Measurements from ENCODE around the gene GALNT10. TPM values are rescaled to one million over a fixed set of nuclear protein-coding genes. Genes with fewer than 3 reads are reported as not detected.
A peak's percentile ranks its signal among the peaks of the same experiment; 100 is the strongest.

GALNT10 gene
- total RNA-seq, 2 donors from 2014 or later, result 34.7 to 40.4 TPM

DNA sequence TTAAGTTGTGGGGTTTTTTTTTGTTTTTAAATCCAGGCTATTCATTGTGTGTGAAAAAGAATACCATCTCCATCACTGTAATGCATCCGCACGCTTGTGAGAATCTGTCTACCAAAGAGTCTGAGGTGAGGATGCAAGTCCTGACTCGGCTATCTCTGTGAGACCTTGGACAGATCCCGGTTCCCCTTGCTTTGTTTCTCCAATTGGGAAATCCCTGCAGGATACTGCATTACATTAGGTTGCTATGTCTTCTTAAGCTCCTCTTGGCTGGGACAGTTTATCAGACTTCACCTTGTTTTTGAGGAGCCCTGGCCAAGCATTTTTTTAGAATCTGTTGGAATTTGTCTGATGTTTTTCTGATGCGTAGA is 46.8 kb downstream of the GALNT10 start:
- H3K36me3 Mint-ChIP-seq (ENCODE audit: low read depth), result peaks cover under 1% of the 10 kb centered on the region
- no peak overlapping the region for H3K4me3 Mint-ChIP-seq
- ATAC-seq (no peak), DNase-seq (no peak)
- peaks cover 27% of the 10 kb centered on the region for H3K4me1 Mint-ChIP-seq
- H3K9me3 ChIP-seq (ENCODE audit: control insufficient read depth, low read length, poor library complexity, severe bottlenecking), result no peaks in the 10 kb centered on the region
- no peak overlapping the region for H3K27ac Mint-ChIP-seq
- no peaks in the 10 kb centered on the region for H3K27me3 Mint-ChIP-seq

DNA sequence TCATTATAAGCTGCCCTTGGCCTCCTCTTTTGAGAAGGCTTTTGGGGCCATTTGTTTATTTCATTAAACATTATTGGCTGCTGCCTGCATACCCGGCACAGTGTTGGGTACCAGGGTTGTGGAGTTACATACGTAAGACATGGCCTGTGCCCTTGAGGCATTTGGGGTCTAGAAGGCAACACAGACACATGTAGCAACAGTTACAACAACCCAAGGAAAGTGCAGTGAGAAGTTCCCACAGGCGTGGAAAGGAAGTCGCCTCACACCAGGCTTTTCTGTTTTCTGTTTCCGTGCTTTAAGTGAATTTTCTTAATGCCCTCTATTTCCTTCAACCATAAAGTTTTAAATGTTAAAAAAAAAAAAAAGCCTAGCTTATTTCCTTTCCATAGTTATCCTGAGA is 47.4 kb downstream of the GALNT10 start:
- no peak for ATAC-seq
- no peaks in the 10 kb centered on the region for H3K27me3 Mint-ChIP-seq
- no peaks in the 10 kb centered on the region for H3K9me3 ChIP-seq (ENCODE audit: control insufficient read depth, low read length, poor library complexity, severe bottlenecking)
- no peak for DNase-seq
- H3K27ac Mint-ChIP-seq, result no peak overlapping the region
- no peak overlapping the region for H3K4me3 Mint-ChIP-seq
- H3K4me1 Mint-ChIP-seq, result peaks cover 30% of the 10 kb centered on the region
- no peaks in the 10 kb centered on the region for H3K36me3 Mint-ChIP-seq (ENCODE audit: low read depth)

DNA sequence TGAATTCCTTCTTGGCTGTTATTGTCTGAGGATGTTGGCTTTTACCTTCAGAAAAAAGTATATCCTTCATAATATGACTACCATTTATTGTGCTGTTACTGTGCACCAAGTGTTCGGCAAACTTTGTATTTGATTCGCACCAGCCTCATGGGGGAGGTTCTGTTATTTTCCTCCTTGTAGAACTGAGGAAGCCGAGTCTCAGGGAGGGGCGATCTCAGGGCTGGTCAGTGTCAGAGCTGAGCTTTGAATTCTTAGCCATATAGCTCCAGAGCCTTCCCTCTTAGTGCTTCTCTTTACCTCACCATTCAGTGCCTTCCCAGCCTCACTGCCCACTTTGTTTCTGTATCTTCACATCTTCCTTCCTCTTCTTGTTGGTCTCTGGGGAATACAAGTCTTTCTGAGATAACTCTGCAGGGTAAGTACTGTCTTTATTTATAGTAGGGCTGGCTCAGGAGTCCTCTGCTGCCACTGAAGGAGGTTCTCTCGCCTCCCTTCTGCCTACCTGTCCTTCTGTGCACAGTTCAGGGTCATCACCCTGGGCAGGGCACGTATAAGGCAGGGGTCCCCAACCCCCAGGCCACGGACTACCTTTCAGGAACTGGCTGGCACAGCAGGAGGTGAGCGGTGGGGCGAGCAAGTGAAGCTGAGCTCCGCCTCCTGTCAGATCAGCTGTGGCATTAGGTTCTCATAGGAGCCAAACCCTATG is 48.4 kb downstream of the GALNT10 start:
- Mint-ChIP-seq H3K27me3 (no peaks in the 10 kb centered on the region), H3K4me1 (peaks cover 27% of the 10 kb centered on the region), H3K4me3 (no peak overlapping the region), H3K36me3 (ENCODE audit: low read depth) (no peaks in the 10 kb centered on the region), H3K27ac (no peak overlapping the region)
- no peaks in the 10 kb centered on the region for H3K9me3 ChIP-seq (ENCODE audit: control insufficient read depth, low read length, poor library complexity, severe bottlenecking)
- DNase-seq, result no peak
- ATAC-seq, result peak; percentile 46

DNA sequence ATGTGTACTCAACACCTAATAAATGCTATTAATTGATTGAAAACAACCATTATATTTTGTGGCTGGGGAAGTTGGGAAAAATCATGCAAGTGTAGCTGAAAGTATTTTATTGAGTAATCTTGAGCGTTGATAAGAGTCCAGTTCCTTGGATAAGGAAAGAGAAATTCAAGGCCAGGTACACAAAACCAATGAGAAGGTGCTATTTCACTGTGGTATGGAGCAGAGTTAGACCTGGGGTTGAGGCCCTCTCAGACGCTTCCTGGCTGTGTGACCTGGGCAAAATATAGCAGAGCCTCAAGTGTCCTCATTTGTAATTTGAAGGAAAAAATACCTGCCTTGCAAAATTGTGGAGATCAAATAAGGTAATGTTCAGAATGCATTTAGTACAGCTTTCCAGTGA is 50.1 kb downstream of the GALNT10 start:
- no peaks in the 10 kb centered on the region for H3K9me3 ChIP-seq (ENCODE audit: control insufficient read depth, low read length, poor library complexity, severe bottlenecking)
- peaks cover 31% of the 10 kb centered on the region for H3K4me1 Mint-ChIP-seq
- H3K36me3 Mint-ChIP-seq (ENCODE audit: low read depth), result peaks cover 3% of the 10 kb centered on the region
- H3K27ac Mint-ChIP-seq, result no peak overlapping the region
- DNase-seq (no peak), ATAC-seq (no peak)
- H3K27me3 Mint-ChIP-seq, result no peaks in the 10 kb centered on the region
- H3K4me3 Mint-ChIP-seq, result no peak overlapping the region

DNA sequence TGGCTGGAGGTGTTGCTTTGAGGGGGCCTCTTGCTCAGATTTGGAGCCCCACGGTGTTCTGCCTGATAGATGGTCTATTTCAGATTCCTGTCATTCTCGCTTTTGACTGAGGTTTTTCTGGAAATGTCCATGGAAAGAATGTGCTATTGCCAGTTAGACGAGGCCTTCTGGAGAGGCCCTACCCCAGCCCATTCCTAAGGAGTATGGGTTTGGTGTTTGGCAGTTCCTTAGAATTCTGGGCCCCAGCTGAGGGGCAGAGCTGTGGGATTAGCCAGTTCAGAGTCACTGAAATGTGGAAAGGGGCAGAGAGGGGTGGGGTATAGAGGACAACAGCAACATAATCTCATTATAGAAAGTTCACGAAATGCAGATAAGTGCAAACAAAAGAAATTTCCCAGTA is 50.5 kb downstream of the GALNT10 start:
- Mint-ChIP-seq H3K27me3 (no peaks in the 10 kb centered on the region), H3K27ac (no peak overlapping the region), H3K4me3 (no peak overlapping the region), H3K4me1 (peaks cover 31% of the 10 kb centered on the region), H3K36me3 (ENCODE audit: low read depth) (peaks cover 3% of the 10 kb centered on the region)
- DNase-seq (no peak), ATAC-seq (no peak)
- H3K9me3 ChIP-seq (ENCODE audit: control insufficient read depth, low read length, poor library complexity, severe bottlenecking), result no peaks in the 10 kb centered on the region

DNA sequence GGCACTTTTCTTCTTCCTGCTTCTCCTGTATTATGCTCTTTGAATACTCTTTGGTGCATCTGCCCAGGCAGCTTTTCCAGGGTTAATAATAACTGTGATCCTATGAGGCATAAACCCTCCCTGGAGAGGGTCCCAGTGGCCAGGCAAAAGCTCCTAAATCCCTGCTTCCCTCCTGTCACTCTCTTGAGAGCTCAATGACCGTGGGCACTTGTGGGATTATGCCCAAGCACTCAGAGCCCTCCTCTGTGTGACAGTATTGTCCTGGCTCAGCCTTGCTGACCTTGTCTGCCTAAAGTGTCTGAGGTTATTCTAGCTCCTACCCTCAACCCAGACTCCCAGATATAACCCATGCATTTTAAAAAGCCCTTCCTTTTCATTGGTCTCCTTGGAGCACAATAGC is 51.9 kb downstream of the GALNT10 start:
- ATAC-seq, result no peak
- peak overlapping the region; percentile 54 for H3K27ac Mint-ChIP-seq

DNA sequence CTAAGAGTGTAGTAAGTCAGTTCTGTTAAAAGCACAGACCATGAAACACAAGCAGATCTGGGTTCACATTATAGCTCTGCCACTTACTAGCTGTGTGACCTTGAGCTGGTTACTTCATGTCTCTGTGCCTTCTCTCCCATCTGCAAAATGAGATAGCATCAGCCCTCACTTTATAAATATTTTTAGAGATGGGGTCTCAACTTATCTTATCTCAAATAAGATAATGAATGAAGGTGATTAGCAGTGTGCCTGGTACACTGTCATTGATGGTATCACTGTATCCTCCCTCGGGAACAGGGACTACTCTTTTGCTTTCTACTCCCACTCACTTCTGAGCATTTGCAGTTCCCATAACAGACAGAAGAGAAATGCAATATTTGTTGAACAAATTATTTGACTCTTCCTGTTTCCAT is 52.4 kb downstream of the GALNT10 start:
- Mint-ChIP-seq H3K27ac (peak overlapping the region; percentile 54), H3K36me3 (ENCODE audit: low read depth) (peaks cover 3% of the 10 kb centered on the region), H3K4me1 (peaks cover 22% of the 10 kb centered on the region), H3K27me3 (no peaks in the 10 kb centered on the region), H3K4me3 (no peak overlapping the region)
- ATAC-seq (no peak), DNase-seq (no peak)
- no peaks in the 10 kb centered on the region for H3K9me3 ChIP-seq (ENCODE audit: control insufficient read depth, low read length, poor library complexity, severe bottlenecking)

More for the DNA sequence above, 51.9 kb downstream of the GALNT10 start:
- no peaks in the 10 kb centered on the region for H3K9me3 ChIP-seq (ENCODE audit: control insufficient read depth, low read length, poor library complexity, severe bottlenecking)
- Mint-ChIP-seq H3K4me1 (peaks cover 25% of the 10 kb centered on the region), H3K36me3 (ENCODE audit: low read depth) (peaks cover 3% of the 10 kb centered on the region), H3K4me3 (no peak overlapping the region), H3K27me3 (no peaks in the 10 kb centered on the region)
- no peak for DNase-seq

DNA sequence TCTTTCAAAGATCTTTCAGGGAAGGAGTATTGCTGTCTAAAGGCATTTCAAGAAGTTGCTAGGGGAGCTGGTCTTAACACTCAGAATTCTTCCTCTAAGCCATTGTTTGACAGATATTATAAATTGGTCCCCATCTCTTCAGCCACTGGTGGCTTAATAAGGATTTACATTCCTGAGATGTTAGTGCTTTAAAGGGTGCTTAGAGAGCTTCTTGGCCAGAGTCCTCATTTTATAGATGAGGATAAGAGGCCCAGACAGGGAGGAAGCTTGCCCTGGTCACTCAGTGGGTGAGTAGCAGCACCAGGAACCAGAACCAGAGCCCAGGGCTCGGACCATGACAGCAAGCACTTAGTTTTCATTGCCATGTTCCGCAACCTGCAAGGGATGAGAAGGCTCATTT is 53.2 kb downstream of the GALNT10 start:
- H3K27me3 Mint-ChIP-seq, result no peaks in the 10 kb centered on the region

DNA sequence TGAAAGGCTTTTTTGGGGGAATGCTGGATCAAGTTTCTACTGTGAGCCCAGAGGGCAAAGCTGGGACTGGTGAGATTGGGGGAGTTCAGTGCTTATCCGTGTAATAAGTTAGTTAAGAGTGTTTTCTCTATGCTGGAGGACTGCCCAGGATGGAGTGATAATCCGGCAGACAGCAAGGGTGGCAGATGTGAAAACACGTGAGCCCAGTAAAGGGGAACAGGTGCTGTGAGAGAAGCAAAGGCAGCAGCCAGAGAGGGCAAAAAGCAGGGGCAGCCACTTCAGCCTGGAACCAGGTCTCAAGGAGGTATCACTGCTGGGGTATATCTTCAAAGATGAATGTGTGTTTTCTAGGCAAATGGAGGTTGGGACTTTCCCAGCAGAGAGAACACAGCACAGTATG is 53.9 kb downstream of the GALNT10 start:
- no peaks in the 10 kb centered on the region for H3K27me3 Mint-ChIP-seq
- DNase-seq, result no peak
- H3K36me3 Mint-ChIP-seq (ENCODE audit: low read depth), result peaks cover 3% of the 10 kb centered on the region
- H3K4me1 Mint-ChIP-seq, result peaks cover 18% of the 10 kb centered on the region
- ATAC-seq, result no peak
- H3K27ac Mint-ChIP-seq, result no peak overlapping the region
- H3K4me3 Mint-ChIP-seq, result no peak overlapping the region
- no peaks in the 10 kb centered on the region for H3K9me3 ChIP-seq (ENCODE audit: control insufficient read depth, low read length, poor library complexity, severe bottlenecking)

More for the DNA sequence above, 53.2 kb downstream of the GALNT10 start:
- no peaks in the 10 kb centered on the region for H3K9me3 ChIP-seq (ENCODE audit: control insufficient read depth, low read length, poor library complexity, severe bottlenecking)
- H3K36me3 Mint-ChIP-seq (ENCODE audit: low read depth), result peaks cover 3% of the 10 kb centered on the region
- H3K27ac Mint-ChIP-seq, result no peak overlapping the region
- H3K4me1 Mint-ChIP-seq, result peaks cover 22% of the 10 kb centered on the region
- no peak for ATAC-seq
- no peak for DNase-seq
- no peak overlapping the region for H3K4me3 Mint-ChIP-seq

DNA sequence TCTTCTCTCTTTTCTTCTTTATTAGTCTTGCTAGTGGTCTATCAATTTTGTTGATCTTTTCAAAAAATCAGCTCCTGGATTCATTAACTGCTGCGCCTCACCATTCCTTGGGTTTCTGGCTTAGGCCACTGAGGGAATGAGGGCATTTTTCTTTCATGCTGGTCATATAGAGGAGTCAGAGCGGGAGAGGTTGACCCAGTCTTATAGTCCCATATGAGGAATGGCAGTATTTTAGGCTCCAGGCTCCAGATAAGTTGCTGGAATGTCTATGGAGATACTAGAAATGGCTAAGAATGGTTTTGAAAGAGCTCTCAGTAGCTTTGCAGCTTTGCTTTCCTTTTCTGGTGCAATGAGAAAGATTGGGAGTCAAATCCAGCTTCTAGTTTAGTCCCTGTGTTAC is 58.2 kb downstream of the GALNT10 start:
- ATAC-seq (no peak), DNase-seq (no peak)
- Mint-ChIP-seq H3K36me3 (ENCODE audit: low read depth) (peaks cover 8% of the 10 kb centered on the region), H3K4me3 (no peak overlapping the region), H3K4me1 (peaks cover 12% of the 10 kb centered on the region), H3K27me3 (no peaks in the 10 kb centered on the region), H3K27ac (no peak overlapping the region)
- H3K9me3 ChIP-seq (ENCODE audit: control insufficient read depth, low read length, poor library complexity, severe bottlenecking), result no peaks in the 10 kb centered on the region

DNA sequence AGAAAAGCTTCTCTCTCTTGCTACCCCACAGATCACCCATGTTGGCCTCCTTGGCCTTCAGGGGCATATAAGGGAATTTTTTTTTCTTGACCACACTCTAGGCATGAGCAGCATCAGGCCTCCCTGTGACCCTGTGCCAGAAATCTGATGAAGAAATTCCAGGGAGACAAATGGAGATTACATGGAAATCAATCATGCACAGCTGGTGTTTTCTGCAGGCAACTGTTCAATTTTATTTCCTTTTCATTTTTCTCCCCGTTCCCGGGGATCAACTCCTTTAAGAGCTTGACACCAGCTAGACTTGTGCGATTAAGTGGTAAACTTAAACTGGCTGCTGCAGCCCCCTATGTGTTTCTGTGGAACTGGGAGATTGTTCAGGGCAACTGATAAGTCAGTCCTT is 59.3 kb downstream of the GALNT10 start:
- ATAC-seq, result no peak
- no peaks in the 10 kb centered on the region for H3K27me3 Mint-ChIP-seq
- no peak overlapping the region for H3K27ac Mint-ChIP-seq
- H3K36me3 Mint-ChIP-seq (ENCODE audit: low read depth), result peaks cover 13% of the 10 kb centered on the region
- peaks cover 14% of the 10 kb centered on the region for H3K4me1 Mint-ChIP-seq
- DNase-seq, result no peak
- no peaks in the 10 kb centered on the region for H3K9me3 ChIP-seq (ENCODE audit: control insufficient read depth, low read length, poor library complexity, severe bottlenecking)
- H3K4me3 Mint-ChIP-seq, result no peak overlapping the region

DNA sequence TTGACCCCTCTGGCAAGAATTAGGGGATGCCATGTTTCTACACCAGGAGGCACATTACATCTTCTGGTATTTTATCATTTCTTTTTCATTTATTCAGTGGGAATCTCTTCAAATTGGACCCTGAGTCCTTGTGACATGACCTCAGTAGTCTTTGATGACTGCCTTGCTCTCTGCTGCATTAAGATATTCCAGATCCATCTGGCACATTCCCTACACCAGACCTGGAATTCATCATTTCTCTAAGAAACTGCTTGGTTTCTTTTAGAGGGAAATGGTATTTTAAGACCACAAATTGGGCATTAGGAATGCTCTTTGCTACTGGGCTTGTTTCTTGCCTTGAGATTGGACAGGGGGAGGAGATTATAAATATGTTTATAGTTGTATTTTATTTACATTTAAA is 61.0 kb downstream of the GALNT10 start:
- Mint-ChIP-seq H3K36me3 (ENCODE audit: low read depth) (peaks cover 11% of the 10 kb centered on the region), H3K4me1 (peaks cover 12% of the 10 kb centered on the region), H3K4me3 (no peak overlapping the region), H3K27me3 (no peaks in the 10 kb centered on the region), H3K27ac (no peak overlapping the region)
- ATAC-seq, result no peak
- H3K9me3 ChIP-seq (ENCODE audit: control insufficient read depth, low read length, poor library complexity, severe bottlenecking), result no peaks in the 10 kb centered on the region
- no peak for DNase-seq

DNA sequence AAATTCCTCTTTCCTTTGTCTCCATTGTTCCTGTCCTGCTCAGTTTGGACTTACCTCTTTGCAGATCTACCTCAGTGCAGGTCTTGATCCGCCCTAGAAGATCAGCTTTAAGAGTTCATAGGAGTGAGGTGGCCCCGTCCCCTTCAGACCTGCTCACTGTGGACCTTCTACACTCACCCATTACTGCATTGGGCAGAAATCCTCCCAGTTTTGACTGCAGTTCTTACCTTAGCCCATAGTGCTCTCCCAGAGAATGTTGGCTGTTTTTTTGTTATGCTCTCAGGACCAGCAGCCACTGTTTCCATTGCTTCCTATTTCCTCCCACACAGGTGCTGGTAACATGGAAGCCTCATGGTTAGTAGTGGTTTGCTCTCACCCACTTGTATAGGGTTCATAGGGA is 63.3 kb downstream of the GALNT10 start:
- Mint-ChIP-seq H3K27ac (no peak overlapping the region), H3K4me1 (peaks cover 12% of the 10 kb centered on the region), H3K4me3 (no peak overlapping the region), H3K27me3 (no peaks in the 10 kb centered on the region), H3K36me3 (ENCODE audit: low read depth) (peaks cover 11% of the 10 kb centered on the region)
- DNase-seq (no peak), ATAC-seq (no peak)
- no peaks in the 10 kb centered on the region for H3K9me3 ChIP-seq (ENCODE audit: control insufficient read depth, low read length, poor library complexity, severe bottlenecking)

DNA sequence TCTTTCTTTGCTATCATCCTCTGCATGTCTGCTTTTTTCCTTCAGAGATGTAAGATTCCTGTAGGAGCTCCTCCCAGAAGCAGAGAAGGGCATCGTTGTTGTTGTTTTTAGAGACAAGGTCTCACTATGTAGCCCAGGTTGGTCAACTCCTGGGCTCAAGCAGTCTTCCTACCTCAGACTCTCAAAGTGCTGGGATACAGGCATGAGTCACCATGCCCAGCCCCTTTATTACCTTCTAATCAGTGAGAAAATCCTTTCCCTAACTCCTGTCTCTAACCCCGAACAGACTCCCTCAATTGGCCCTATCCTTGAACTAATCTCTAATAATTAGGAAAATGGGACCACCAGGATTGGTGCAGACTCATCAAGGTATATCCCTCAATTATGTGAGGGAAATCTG is 64.4 kb downstream of the GALNT10 start:
- Mint-ChIP-seq H3K4me3 (no peak overlapping the region), H3K27ac (peak overlapping the region; percentile 22), H3K36me3 (ENCODE audit: low read depth) (peaks cover 11% of the 10 kb centered on the region), H3K4me1 (peaks cover 15% of the 10 kb centered on the region), H3K27me3 (no peaks in the 10 kb centered on the region)
- H3K9me3 ChIP-seq (ENCODE audit: control insufficient read depth, low read length, poor library complexity, severe bottlenecking), result no peaks in the 10 kb centered on the region
- DNase-seq (no peak), ATAC-seq (no peak)

Measured in T-helper 17 cell (primary cell).